WTC11 (cell line): ENCODE measurements around the gene NUCB2. TPM values are rescaled to one million over a fixed set of nuclear protein-coding genes. Genes with fewer than 3 reads are reported as not detected.

ENCODE experiments used
- ATAC-seq: fragments of 200-7000 bp; cut with Tn5 transposase; 2 replicates; pipeline ENCODE4 v1.10.0; 2021; ENCODE audit warnings: mild to moderate bottlenecking, moderate library complexity
- CTCF ChIA-PET: fragments of 300-600 bp; sonication (Branson Sonifier 250); formaldehyde crosslinking; loops from one replicate; lab custom pipeline; 2021; ENCODE audit warnings: antibody characterized with exemption; lab: Charles Lee
- POLR2A ChIA-PET: fragments of 350-600 bp; sonication (Branson Sonifier 250); formaldehyde crosslinking; loops from one replicate; lab custom pipeline; 2021; ENCODE audit warnings: antibody characterized with exemption; lab: Charles Lee
- DNase-seq: peaks from one replicate; pipeline ENCODE4 v3.0.0; 2021; ENCODE audit warnings: low spot score
- H3K27ac Mint-ChIP-seq: 2 replicates; pipeline ENCODE4 v1.8.0; 2021; ENCODE audit warnings: mixed read lengths
- H3K27me3 Mint-ChIP-seq: 2 replicates; pipeline ENCODE4 v1.8.0; 2021; ENCODE audit warnings: low read depth, mild to moderate bottlenecking, moderate library complexity, mixed read lengths
- H3K36me3 Mint-ChIP-seq: 2 replicates; pipeline ENCODE4 v1.8.0; 2021; ENCODE audit warnings: mixed read lengths
- H3K4me1 Mint-ChIP-seq: 2 replicates; pipeline ENCODE4 v1.8.0; 2022; ENCODE audit warnings: mixed read lengths
- H3K4me3 Mint-ChIP-seq: 2 replicates; pipeline ENCODE4 v1.8.0; 2021; ENCODE audit warnings: mild to moderate bottlenecking, moderate library complexity, mixed read lengths
- H3K9me3 Mint-ChIP-seq: 2 replicates; pipeline ENCODE4 v1.8.0; 2021; ENCODE audit warnings: mixed read lengths
- GABPB1 ChIP-seq: sonication (generic); formaldehyde crosslinking; IDR thresholded peaks from 2 replicates; pipeline ENCODE4 v1.8.1; 2023; ENCODE audit warnings: mild to moderate bottlenecking, missing genetic modification reagents
- GRHL2 ChIP-seq: fragments of 250-450 bp; sonication (Bioruptor Pico); IDR thresholded peaks from 2 replicates; pipeline ENCODE4 v1.8.0; 2022; ENCODE audit warnings: mild to moderate bottlenecking, moderate library complexity; ENCODE audit not compliant: insufficient replicate concordance, severe bottlenecking
- OVOL2 ChIP-seq: fragments of 250-450 bp; sonication (Bioruptor Pico); IDR thresholded peaks from 2 replicates; pipeline ENCODE4 v1.9.0; 2021; ENCODE audit warnings: mild to moderate bottlenecking, borderline replicate concordance
- SMAD4 ChIP-seq: sonication (generic); formaldehyde crosslinking; IDR thresholded peaks from 2 replicates; pipeline ENCODE4 v1.8.0; 2022; ENCODE audit warnings: mild to moderate bottlenecking, missing genetic modification reagents
- TCF7 ChIP-seq: sonication (generic); formaldehyde crosslinking; IDR thresholded peaks from 2 replicates; pipeline ENCODE4 v1.8.0; 2022; ENCODE audit warnings: mild to moderate bottlenecking, low read depth, missing genetic modification reagents, moderate library complexity
- total RNA-seq: library from RNA; stranded (reverse); gene quantifications from 3 replicates; pipeline ENCODE4 v1.2.3, GENCODE V29; 2021
- TF ChIP-seq, protein P1 (sequence below): sonication (generic); formaldehyde crosslinking; IDR thresholded peaks from 2 replicates; pipeline ENCODE4 v1.8.1; 2023; ENCODE audit warnings: mild to moderate bottlenecking, missing genetic modification reagents, moderate library complexity
- TF ChIP-seq, protein P2 (sequence below): sonication (generic); formaldehyde crosslinking; IDR thresholded peaks from 2 replicates; pipeline ENCODE4 v1.8.0; 2022; ENCODE audit warnings: mild to moderate bottlenecking, missing genetic modification reagents
- TF ChIP-seq, protein P3 (sequence below): sonication (generic); formaldehyde crosslinking; IDR thresholded peaks from 2 replicates; pipeline ENCODE4 v1.8.0; 2022; ENCODE audit warnings: missing genetic modification reagents
- TF ChIP-seq, protein P4 (sequence below): sonication (generic); formaldehyde crosslinking; IDR thresholded peaks from 2 replicates; pipeline ENCODE4 v1.8.1; 2022; ENCODE audit warnings: mild to moderate bottlenecking, moderate library complexity, missing genetic modification reagents
- TF ChIP-seq, protein P5 (sequence below): fragments of 250-450 bp; sonication (Bioruptor Pico); conservative IDR thresholded peaks from 2 replicates; pipeline ENCODE4 v1.9.0; 2021; ENCODE audit warnings: mild to moderate bottlenecking
- TF ChIP-seq, protein P6 (sequence below): sonication (generic); formaldehyde crosslinking; IDR thresholded peaks from 2 replicates; pipeline ENCODE4 v1.8.0; 2022; ENCODE audit warnings: mild to moderate bottlenecking, missing genetic modification reagents

NUCB2 gene
- total RNA-seq, 1 experiment from 2014 or later = 16.1 TPM

DNA sequence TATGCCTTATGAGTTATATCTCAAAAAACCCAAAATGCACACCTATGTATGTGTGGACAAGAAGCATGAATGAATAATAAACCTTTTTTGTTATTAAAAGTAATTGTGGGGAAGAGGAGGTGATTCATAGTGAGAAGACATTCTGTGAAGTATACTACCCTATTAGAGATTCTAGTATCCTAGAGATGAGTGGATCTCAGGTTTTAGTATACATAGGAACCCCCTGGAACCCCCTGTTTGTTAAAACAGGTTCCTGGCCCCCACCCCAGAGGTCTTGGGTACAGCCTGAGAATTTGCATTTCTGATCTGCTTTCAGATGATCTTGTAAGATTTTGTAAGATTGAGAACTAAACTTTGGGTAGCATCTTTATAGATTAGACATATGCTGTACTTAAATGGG is 17.5 kb downstream of the NUCB2 start (continued):
- TF ChIP-seq, protein P1, sequence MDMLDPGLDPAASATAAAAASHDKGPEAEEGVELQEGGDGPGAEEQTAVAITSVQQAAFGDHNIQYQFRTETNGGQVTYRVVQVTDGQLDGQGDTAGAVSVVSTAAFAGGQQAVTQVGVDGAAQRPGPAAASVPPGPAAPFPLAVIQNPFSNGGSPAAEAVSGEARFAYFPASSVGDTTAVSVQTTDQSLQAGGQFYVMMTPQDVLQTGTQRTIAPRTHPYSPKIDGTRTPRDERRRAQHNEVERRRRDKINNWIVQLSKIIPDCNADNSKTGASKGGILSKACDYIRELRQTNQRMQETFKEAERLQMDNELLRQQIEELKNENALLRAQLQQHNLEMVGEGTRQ (CRISPR knock-in tag) = no peak
- no peak for TF ChIP-seq GABPB1 (CRISPR knock-in tag)
- TF ChIP-seq TCF7 (CRISPR knock-in tag) = no peak
- no peak for TF ChIP-seq SMAD4

DNA sequence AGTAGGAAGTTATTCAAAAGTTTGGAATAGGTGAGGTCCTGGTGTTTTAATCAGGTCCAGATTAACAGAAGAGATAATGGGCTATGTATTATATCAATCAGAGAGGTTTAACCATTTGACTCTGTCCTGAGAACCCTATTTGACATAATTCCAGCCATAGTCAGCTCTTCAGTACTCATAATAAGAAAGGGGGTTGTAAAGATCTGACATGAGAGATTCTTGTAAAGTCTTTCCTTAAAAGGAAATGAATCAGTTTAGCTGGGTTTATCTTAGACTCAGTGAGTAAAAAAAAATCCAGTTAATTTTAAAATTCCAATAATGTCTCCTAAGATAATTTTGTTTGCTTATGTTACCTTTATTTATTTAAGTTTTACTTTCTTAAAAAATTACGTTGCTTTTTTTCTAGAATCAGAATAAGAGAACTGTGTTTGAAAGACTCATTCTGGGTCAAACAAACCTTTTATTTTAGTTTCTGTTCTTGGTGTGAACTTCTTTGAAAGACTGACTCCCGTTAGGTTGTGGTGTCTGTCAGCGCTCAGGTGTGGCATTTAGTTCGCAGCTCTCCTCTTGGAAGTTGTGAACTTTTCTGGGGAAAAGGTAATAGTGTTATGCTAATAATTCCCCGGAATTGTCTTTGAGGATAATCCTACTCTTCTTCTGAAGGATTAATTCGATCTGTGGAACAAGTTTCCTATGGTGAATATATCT is 20.5 kb downstream of the NUCB2 start:
- H3K4me1 Mint-ChIP-seq = no peaks in the 10 kb centered on the region
- ATAC-seq (no peak), DNase-seq (no peak)
- ChIA-PET CTCF (interaction anchor here (1.3 kb wide), 1 partner anchor 32 kb away, joined by 3 read pairs; no protein-coding TSS in a partner anchor), POLR2A (no interaction called here)
- no peaks in the 10 kb centered on the region for H3K9me3 Mint-ChIP-seq
- no peak overlapping the region for H3K4me3 Mint-ChIP-seq
- H3K27ac Mint-ChIP-seq = no peak overlapping the region
- TF ChIP-seq, protein P2, sequence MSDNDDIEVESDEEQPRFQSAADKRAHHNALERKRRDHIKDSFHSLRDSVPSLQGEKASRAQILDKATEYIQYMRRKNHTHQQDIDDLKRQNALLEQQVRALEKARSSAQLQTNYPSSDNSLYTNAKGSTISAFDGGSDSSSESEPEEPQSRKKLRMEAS = no peak
- no peak for TF ChIP-seq GRHL2
- TF ChIP-seq, protein P3, sequence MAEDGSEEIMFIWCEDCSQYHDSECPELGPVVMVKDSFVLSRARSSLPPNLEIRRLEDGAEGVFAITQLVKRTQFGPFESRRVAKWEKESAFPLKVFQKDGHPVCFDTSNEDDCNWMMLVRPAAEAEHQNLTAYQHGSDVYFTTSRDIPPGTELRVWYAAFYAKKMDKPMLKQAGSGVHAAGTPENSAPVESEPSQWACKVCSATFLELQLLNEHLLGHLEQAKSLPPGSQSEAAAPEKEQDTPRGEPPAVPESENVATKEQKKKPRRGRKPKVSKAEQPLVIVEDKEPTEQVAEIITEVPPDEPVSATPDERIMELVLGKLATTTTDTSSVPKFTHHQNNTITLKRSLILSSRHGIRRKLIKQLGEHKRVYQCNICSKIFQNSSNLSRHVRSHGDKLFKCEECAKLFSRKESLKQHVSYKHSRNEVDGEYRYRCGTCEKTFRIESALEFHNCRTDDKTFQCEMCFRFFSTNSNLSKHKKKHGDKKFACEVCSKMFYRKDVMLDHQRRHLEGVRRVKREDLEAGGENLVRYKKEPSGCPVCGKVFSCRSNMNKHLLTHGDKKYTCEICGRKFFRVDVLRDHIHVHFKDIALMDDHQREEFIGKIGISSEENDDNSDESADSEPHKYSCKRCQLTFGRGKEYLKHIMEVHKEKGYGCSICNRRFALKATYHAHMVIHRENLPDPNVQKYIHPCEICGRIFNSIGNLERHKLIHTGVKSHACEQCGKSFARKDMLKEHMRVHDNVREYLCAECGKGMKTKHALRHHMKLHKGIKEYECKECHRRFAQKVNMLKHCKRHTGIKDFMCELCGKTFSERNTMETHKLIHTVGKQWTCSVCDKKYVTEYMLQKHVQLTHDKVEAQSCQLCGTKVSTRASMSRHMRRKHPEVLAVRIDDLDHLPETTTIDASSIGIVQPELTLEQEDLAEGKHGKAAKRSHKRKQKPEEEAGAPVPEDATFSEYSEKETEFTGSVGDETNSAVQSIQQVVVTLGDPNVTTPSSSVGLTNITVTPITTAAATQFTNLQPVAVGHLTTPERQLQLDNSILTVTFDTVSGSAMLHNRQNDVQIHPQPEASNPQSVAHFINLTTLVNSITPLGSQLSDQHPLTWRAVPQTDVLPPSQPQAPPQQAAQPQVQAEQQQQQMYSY = no peak
- TF ChIP-seq, protein P4, sequence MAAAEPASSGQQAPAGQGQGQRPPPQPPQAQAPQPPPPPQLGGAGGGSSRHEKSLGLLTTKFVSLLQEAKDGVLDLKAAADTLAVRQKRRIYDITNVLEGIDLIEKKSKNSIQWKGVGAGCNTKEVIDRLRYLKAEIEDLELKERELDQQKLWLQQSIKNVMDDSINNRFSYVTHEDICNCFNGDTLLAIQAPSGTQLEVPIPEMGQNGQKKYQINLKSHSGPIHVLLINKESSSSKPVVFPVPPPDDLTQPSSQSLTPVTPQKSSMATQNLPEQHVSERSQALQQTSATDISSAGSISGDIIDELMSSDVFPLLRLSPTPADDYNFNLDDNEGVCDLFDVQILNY (CRISPR knock-in tag) = no peak
- H3K27me3 Mint-ChIP-seq = no peaks in the 10 kb centered on the region
- no peaks in the 10 kb centered on the region for H3K36me3 Mint-ChIP-seq

DNA sequence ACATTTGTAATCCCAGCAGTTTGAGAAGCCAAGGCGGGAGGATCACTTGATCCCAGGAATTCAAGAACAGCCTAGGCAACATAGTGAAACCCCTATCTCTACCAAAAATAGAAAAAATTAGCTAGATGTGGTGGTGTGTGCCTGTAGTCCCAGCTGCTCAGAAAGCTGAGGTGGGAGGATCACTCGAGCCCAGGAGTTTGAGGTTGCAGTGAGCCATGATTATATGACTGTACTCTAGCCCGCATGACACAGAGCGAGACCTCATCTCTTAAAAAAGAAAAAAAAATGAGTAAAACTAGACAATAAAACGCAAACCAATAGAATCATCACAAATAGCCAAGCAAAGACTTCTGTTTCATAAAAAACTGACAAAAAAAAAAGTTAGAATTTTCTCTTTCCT is 21.8 kb downstream of the NUCB2 start:
- Mint-ChIP-seq H3K9me3 (no peaks in the 10 kb centered on the region), H3K36me3 (no peaks in the 10 kb centered on the region), H3K27me3 (no peaks in the 10 kb centered on the region), H3K4me1 (no peaks in the 10 kb centered on the region), H3K4me3 (no peak overlapping the region), H3K27ac (no peak overlapping the region)
- no peak for ATAC-seq
- TF ChIP-seq, protein P5, sequence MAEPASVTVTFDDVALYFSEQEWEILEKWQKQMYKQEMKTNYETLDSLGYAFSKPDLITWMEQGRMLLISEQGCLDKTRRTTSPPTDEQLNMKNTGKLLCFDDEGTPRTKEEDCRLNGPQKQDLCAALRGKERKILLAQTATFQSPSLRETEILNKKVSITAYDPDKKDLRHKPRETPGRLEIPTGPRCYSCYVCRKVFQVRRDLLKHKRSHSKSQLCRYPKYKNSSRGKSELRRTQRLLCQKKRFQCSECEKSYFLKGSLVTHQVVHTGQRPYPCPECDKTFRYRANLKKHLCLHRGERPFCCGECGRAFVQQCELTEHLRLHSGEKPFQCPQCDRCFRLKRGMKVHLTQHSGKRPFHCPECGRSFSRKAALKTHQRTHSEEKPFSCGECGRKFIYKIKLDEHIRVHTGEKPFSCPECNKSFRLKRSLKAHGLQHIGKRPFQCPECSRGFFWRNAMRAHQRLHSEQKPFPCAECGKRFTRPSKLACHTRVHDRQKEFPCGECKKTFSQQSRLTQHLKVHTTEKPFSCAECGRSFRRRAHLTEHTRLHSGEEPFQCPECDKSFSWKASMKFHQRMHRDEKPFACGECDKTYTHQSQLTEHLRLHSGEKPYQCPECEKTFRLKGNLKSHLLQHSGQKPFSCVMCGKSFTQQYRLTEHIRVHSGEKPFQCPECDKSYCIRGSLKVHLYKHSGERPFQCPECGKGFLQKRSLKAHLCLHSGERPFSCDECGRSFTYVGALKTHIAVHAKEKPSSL (CRISPR knock-in tag) = no peak
- TF ChIP-seq, protein P6, sequence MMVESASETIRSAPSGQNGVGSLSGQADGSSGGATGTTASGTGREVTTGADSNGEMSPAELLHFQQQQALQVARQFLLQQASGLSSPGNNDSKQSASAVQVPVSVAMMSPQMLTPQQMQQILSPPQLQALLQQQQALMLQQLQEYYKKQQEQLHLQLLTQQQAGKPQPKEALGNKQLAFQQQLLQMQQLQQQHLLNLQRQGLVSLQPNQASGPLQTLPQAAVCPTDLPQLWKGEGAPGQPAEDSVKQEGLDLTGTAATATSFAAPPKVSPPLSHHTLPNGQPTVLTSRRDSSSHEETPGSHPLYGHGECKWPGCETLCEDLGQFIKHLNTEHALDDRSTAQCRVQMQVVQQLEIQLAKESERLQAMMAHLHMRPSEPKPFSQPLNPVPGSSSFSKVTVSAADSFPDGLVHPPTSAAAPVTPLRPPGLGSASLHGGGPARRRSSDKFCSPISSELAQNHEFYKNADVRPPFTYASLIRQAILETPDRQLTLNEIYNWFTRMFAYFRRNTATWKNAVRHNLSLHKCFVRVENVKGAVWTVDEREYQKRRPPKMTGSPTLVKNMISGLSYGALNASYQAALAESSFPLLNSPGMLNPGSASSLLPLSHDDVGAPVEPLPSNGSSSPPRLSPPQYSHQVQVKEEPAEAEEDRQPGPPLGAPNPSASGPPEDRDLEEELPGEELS (CRISPR knock-in tag) = no peak
- no peak for TF ChIP-seq SMAD4
- TF ChIP-seq, protein P4 (CRISPR knock-in tag) = no peak
- no peak for TF ChIP-seq OVOL2 (CRISPR knock-in tag)
- CTCF ChIA-PET = no interaction called here
- DNase-seq = no peak
- POLR2A ChIA-PET = no interaction called here
